HL-60/S4 treated with retinoic acid at 250 ng/mL for 4 days and 3 days (cell line): ENCODE measurements around the gene DPYD.

Experiments used
- in situ Hi-C: fragments of 300-500 bp; cut with MboI; formaldehyde crosslinking; loops from 2 replicates; pipeline ENCODE4 v1.7.0; 2022; ENCODE audit warnings: low sequenced_read_pairs

DPYD gene

GRCh38 chr1:97114842-97115241, 806.0 kb downstream of the DPYD start:
- in situ Hi-C loops, result no loop called here

- in situ Hi-C loops, result no loop called here
These were observed 808.4 kb downstream of the DPYD start for GRCh38 chr1:97112442-97112841.

- in situ Hi-C loops, result no loop called here
These were observed 812.7 kb downstream of the DPYD start for GRCh38 chr1:97108179-97108578.

- in situ Hi-C loops, result no loop called here
These were observed 815.3 kb downstream of the DPYD start for GRCh38 chr1:97105531-97105930.

- in situ Hi-C loops, result no loop called here
These were observed 819.3 kb downstream of the DPYD start for GRCh38 chr1:97101509-97101908.

- in situ Hi-C loops, result no loop called here
These were observed 823.4 kb downstream of the DPYD start for GRCh38 chr1:97097404-97097925.

- in situ Hi-C loops, result no loop called here
These were observed 825.1 kb downstream of the DPYD start for GRCh38 chr1:97095764-97096163.

- in situ Hi-C loops, result no loop called here
These were observed 826.4 kb downstream of the DPYD start for GRCh38 chr1:97094247-97094972.

- in situ Hi-C loops, result no loop called here
These were observed 827.1 kb downstream of the DPYD start for GRCh38 chr1:97093741-97094140.

- in situ Hi-C loops, result no loop called here
These were observed 828.0 kb downstream of the DPYD start for GRCh38 chr1:97092824-97093223.

GRCh38 chr1:97091679-97092078, 829.2 kb downstream of the DPYD start:
- in situ Hi-C loops, result no loop called here

- in situ Hi-C loops, result no loop called here
These were observed 829.6 kb downstream of the DPYD start for GRCh38 chr1:97091263-97091662.

- in situ Hi-C loops, result no loop called here
These were observed 830.1 kb downstream of the DPYD start for GRCh38 chr1:97090725-97091124.

GRCh38 chr1:97089173-97089572, 831.7 kb downstream of the DPYD start:
- in situ Hi-C loops, result no loop called here

- in situ Hi-C loops, result no loop called here
These were observed 832.4 kb downstream of the DPYD start for GRCh38 chr1:97088391-97088790.

- in situ Hi-C loops, result no loop called here
These were observed 836.3 kb downstream of the DPYD start for GRCh38 chr1:97084546-97084945.

- in situ Hi-C loops, result no loop called here
These were observed 838.5 kb downstream of the DPYD start for GRCh38 chr1:97082160-97082848.

- in situ Hi-C loops, result no loop called here
These were observed 842.0 kb downstream of the DPYD start for GRCh38 chr1:97078872-97079271.

- in situ Hi-C loops, result no loop called here
These were observed 843.6 kb downstream of the DPYD start for GRCh38 chr1:97077221-97077620.

GRCh38 chr1:97074771-97075170, 846.1 kb downstream of the DPYD start:
- in situ Hi-C loops, result no loop called here

GRCh38 chr1:97073936-97074335, 846.9 kb downstream of the DPYD start:
- in situ Hi-C loops, result no loop called here

GRCh38 chr1:97073169-97073568, 847.7 kb downstream of the DPYD start:
- in situ Hi-C loops, result no loop called here
